Right forelimb (tissue), 1 donor: ENCODE measurements around the gene KRTAP10-11.
"Not testable (repeated sequence)": the region's sequence is repeated elsewhere in the genome, so short reads cannot be mapped to it uniquely, and the experiment has no call there.

Experiments used
- DNase-seq: peaks from one replicate; pipeline ENCODE4 v3.0.0-alpha.2; 2018

Gene KRTAP10-11

GRCh38 chr21:44646366-44647221, at the start of gene KRTAP10-11:
Gene KRTAP10-11 (plus strand): TSS chr21:44646414. CDS start chr21:44646459, 45 bp downstream.
- not testable (repeated sequence) for DNase-seq

GRCh38 chr21:44598061-44598460, 48.2 kb upstream of the KRTAP10-11 start:
- DNase-seq = no peak

GRCh38 chr21:44599264-44600029, 46.8 kb upstream of the KRTAP10-11 start:
- DNase-seq = no peak

- not testable (repeated sequence) for DNase-seq
Observed at GRCh38 chr21:44600118-44600978, 45.9 kb upstream of the KRTAP10-11 start, which contains the start of gene KRTAP10-7. Gene KRTAP10-7 (plus strand): TSS chr21:44600597. CDS start chr21:44600622, 25 bp downstream.

- not testable (repeated sequence) for DNase-seq
Observed at GRCh38 chr21:44601091-44601490, 45.1 kb upstream of the KRTAP10-11 start.

- DNase-seq = no peak
Observed at GRCh38 chr21:44601596-44602462, 44.4 kb upstream of the KRTAP10-11 start.

- no peak for DNase-seq
Observed at GRCh38 chr21:44602463-44602850, 43.8 kb upstream of the KRTAP10-11 start.

- no peak for DNase-seq
Observed at GRCh38 chr21:44603109-44603875, 42.9 kb upstream of the KRTAP10-11 start.

- DNase-seq = no peak
Observed at GRCh38 chr21:44603911-44604310, 42.3 kb upstream of the KRTAP10-11 start.

GRCh38 chr21:44606495-44606894, 39.7 kb upstream of the KRTAP10-11 start:
- DNase-seq = no peak

- no peak for DNase-seq
Observed at GRCh38 chr21:44609193-44609592, 37.0 kb upstream of the KRTAP10-11 start.

GRCh38 chr21:44610157-44610843, 35.9 kb upstream of the KRTAP10-11 start:
- not testable (repeated sequence) for DNase-seq

GRCh38 chr21:44611551-44611950, 34.7 kb upstream of the KRTAP10-11 start:
- no peak for DNase-seq

- DNase-seq = no peak
Observed at GRCh38 chr21:44612029-44612486, 34.2 kb upstream of the KRTAP10-11 start, which contains the start of gene KRTAP10-8. Gene KRTAP10-8 (plus strand): TSS chr21:44612079. CDS start chr21:44612101, 22 bp downstream.

- DNase-seq = no peak
Observed at GRCh38 chr21:44612669-44613229, 33.5 kb upstream of the KRTAP10-11 start.

- no peak for DNase-seq
Observed at GRCh38 chr21:44613386-44614155, 32.6 kb upstream of the KRTAP10-11 start.

- DNase-seq = no peak
Observed at GRCh38 chr21:44614161-44614631, 32.0 kb upstream of the KRTAP10-11 start.

- DNase-seq = no peak
Observed at GRCh38 chr21:44614961-44615391, 31.2 kb upstream of the KRTAP10-11 start.

GRCh38 chr21:44615466-44615865, 30.7 kb upstream of the KRTAP10-11 start:
- DNase-seq = no peak
